BLaER1 (cell line): ENCODE results near the gene PCSK6.
A peak's percentile ranks its signal among the peaks of the same experiment; 100 is the strongest.

Experiments
- H3K27ac ChIP-seq: shearing (Covaris generic); formaldehyde crosslinking; 2 replicates; pipeline ENCODE4 v1.8.1; 2022
- H3K27me3 ChIP-seq: shearing (Covaris generic); formaldehyde crosslinking; 2 replicates; pipeline ENCODE4 v1.8.1; 2022
- H3K36me3 ChIP-seq: shearing (Covaris generic); formaldehyde crosslinking; 2 replicates; pipeline ENCODE4 v1.8.1; 2022
- H3K4me1 ChIP-seq: shearing (Covaris generic); formaldehyde crosslinking; 2 replicates; pipeline ENCODE4 v1.8.1; 2022
- H3K4me2 ChIP-seq: shearing (Covaris generic); formaldehyde crosslinking; 2 replicates; pipeline ENCODE4 v1.8.1; 2022
- H3K4me3 ChIP-seq: shearing (Covaris generic); formaldehyde crosslinking; 2 replicates; pipeline ENCODE4 v1.8.1; 2022
- H3K9ac ChIP-seq: shearing (Covaris generic); formaldehyde crosslinking; 2 replicates; pipeline ENCODE4 v1.8.1; 2022
- H3K9me3 ChIP-seq: shearing (Covaris generic); formaldehyde crosslinking; 2 replicates; pipeline ENCODE4 v1.8.1; 2022
- H4K20me1 ChIP-seq: shearing (Covaris generic); formaldehyde crosslinking; 2 replicates; pipeline ENCODE4 v1.8.1; 2022
- Cebpa-rat ChIP-seq: shearing (Covaris generic); IDR thresholded peaks from 2 replicates; pipeline ENCODE4 v1.8.1; 2022

Gene PCSK6

GRCh38 chr15:101286471-101287114 is 202.9 kb downstream of the PCSK6 start:
- no peak overlapping the region for H3K27ac ChIP-seq
- no peak overlapping the region for H3K4me2 ChIP-seq
- no peak overlapping the region for H3K9ac ChIP-seq
- H3K27me3 ChIP-seq: no peaks in the 10 kb centered on the region
- H4K20me1 ChIP-seq: peaks cover 100% of the 10 kb centered on the region
- no peaks in the 10 kb centered on the region for H3K9me3 ChIP-seq
- TF ChIP-seq Cebpa-rat: no peak
- H3K4me3 ChIP-seq: no peak overlapping the region
- H3K36me3 ChIP-seq: peaks cover 95% of the 10 kb centered on the region
- H3K4me1 ChIP-seq: no peaks in the 10 kb centered on the region; the same call in 1 of the 2 replicates

GRCh38 chr15:101283931-101284330 is 205.6 kb downstream of the PCSK6 start:
- Histone ChIP-seq H3K36me3 (peaks cover 98% of the 10 kb centered on the region), H3K9me3 (no peaks in the 10 kb centered on the region), H3K4me2 (no peak overlapping the region), H3K27ac (no peak overlapping the region), H3K9ac (no peak overlapping the region), H3K4me1 (no peaks in the 10 kb centered on the region), H4K20me1 (peaks cover 84% of the 10 kb centered on the region), H3K4me3 (no peak overlapping the region), H3K27me3 (no peaks in the 10 kb centered on the region)
- TF ChIP-seq Cebpa-rat: no peak

GRCh38 chr15:101280007-101280406 is 209.5 kb downstream of the PCSK6 start:
- peaks cover 75% of the 10 kb centered on the region for H3K36me3 ChIP-seq
- no peaks in the 10 kb centered on the region for H3K9me3 ChIP-seq
- no peak overlapping the region for H3K9ac ChIP-seq
- no peak overlapping the region for H3K27ac ChIP-seq
- peaks cover 80% of the 10 kb centered on the region for H4K20me1 ChIP-seq
- no peak overlapping the region for H3K4me2 ChIP-seq
- no peaks in the 10 kb centered on the region for H3K27me3 ChIP-seq
- H3K4me3 ChIP-seq: no peak overlapping the region
- TF ChIP-seq Cebpa-rat: no peak
- peaks cover 18% of the 10 kb centered on the region for H3K4me1 ChIP-seq

- Histone ChIP-seq H3K27ac (no peak overlapping the region), H3K9ac (no peak overlapping the region), H3K4me1 (peaks cover 18% of the 10 kb centered on the region), H3K4me3 (peak overlapping the region; percentile 92), H3K4me2 (peak overlapping the region; percentile 80), H3K36me3 (peaks cover 75% of the 10 kb centered on the region), H3K27me3 (no peaks in the 10 kb centered on the region), H3K9me3 (no peaks in the 10 kb centered on the region), H4K20me1 (peaks cover 65% of the 10 kb centered on the region)
- no peak for TF ChIP-seq Cebpa-rat
Measured at GRCh38 chr15:101277943-101278564, 211.5 kb downstream of the PCSK6 start.

GRCh38 chr15:101277038-101277822 is 212.3 kb downstream of the PCSK6 start, which contains the start of gene SELENOS:
SELENOS (minus strand) TSS chr15:101277485; CDS start chr15:101277417, 68 bp downstream.
- Histone ChIP-seq H3K9ac (peak within 1 kb of the TSS; percentile 86), H3K27me3 (no peaks in the 10 kb centered on the region), H3K4me1 (peaks cover 18% of the 10 kb centered on the region), H3K9me3 (no peaks in the 10 kb centered on the region), H3K27ac (peak within 1 kb of the TSS; percentile 79), H3K4me2 (peak within 1 kb of the TSS; percentile 80), H4K20me1 (peaks cover 57% of the 10 kb centered on the region), H3K36me3 (peaks cover 75% of the 10 kb centered on the region), H3K4me3 (peak within 1 kb of the TSS; percentile 92)
- TF ChIP-seq Cebpa-rat: no peak

- H3K27me3 ChIP-seq: no peaks in the 10 kb centered on the region
- peaks cover 18% of the 10 kb centered on the region for H3K4me1 ChIP-seq
- peak overlapping the region; percentile 80 for H3K4me2 ChIP-seq
- H3K36me3 ChIP-seq: peaks cover 75% of the 10 kb centered on the region
- H3K9ac ChIP-seq: peak overlapping the region; percentile 86
- no peak for TF ChIP-seq Cebpa-rat
- peaks cover 50% of the 10 kb centered on the region for H4K20me1 ChIP-seq
- H3K27ac ChIP-seq: peak overlapping the region; percentile 79
- H3K9me3 ChIP-seq: no peaks in the 10 kb centered on the region
- peak overlapping the region; percentile 92 for H3K4me3 ChIP-seq
Measured at GRCh38 chr15:101276501-101277037, 212.9 kb downstream of the PCSK6 start.

- Histone ChIP-seq H3K27ac (no peak overlapping the region), H3K27me3 (no peaks in the 10 kb centered on the region), H3K36me3 (peaks cover 75% of the 10 kb centered on the region), H3K4me3 (no peak overlapping the region), H4K20me1 (peaks cover 42% of the 10 kb centered on the region), H3K4me1 (peaks cover 18% of the 10 kb centered on the region), H3K9me3 (no peaks in the 10 kb centered on the region), H3K9ac (no peak overlapping the region), H3K4me2 (no peak overlapping the region)
- TF ChIP-seq Cebpa-rat: no peak
Measured at GRCh38 chr15:101275018-101275417, 214.5 kb downstream of the PCSK6 start.

GRCh38 chr15:101273534-101273933 is 216.0 kb downstream of the PCSK6 start:
- Histone ChIP-seq H3K4me1 (peaks cover 18% of the 10 kb centered on the region), H3K4me3 (no peak overlapping the region), H3K36me3 (peaks cover 72% of the 10 kb centered on the region), H3K27ac (no peak overlapping the region), H3K27me3 (no peaks in the 10 kb centered on the region), H4K20me1 (peaks cover 36% of the 10 kb centered on the region), H3K4me2 (no peak overlapping the region), H3K9ac (no peak overlapping the region), H3K9me3 (no peaks in the 10 kb centered on the region)
- no peak for TF ChIP-seq Cebpa-rat

GRCh38 chr15:101272584-101272983 is 216.9 kb downstream of the PCSK6 start:
- TF ChIP-seq Cebpa-rat: no peak

More at GRCh38 chr15:101272584-101272983, 216.9 kb downstream of the PCSK6 start:
- Histone ChIP-seq H3K4me1 (peaks cover 11% of the 10 kb centered on the region), H3K4me3 (no peak overlapping the region), H3K36me3 (peaks cover 67% of the 10 kb centered on the region), H4K20me1 (peaks cover 27% of the 10 kb centered on the region), H3K27ac (no peak overlapping the region), H3K9ac (no peak overlapping the region), H3K27me3 (no peaks in the 10 kb centered on the region), H3K4me2 (no peak overlapping the region), H3K9me3 (no peaks in the 10 kb centered on the region)
